ENCODE results near the gene MAPK4.

The MAPK4 gene

GRCh38 chr18:50749421-50749820, 189.5 kb downstream of the MAPK4 start:
- no peaks in the 10 kb centered on the region for H3K9me3 ChIP-seq (ENCODE audit: control insufficient read depth, low read length)
- peak overlapping the region; percentile 65 for H2AFZ ChIP-seq
- H3K4me3 ChIP-seq (ENCODE audit: low read depth, low read length) = no peak overlapping the region
- no peak overlapping the region for H3K9ac ChIP-seq
- no peak overlapping the region for H3K27ac ChIP-seq
- H3K27me3 ChIP-seq (ENCODE audit: control insufficient read depth, insufficient read depth, low read length) = no peaks in the 10 kb centered on the region
- TF ChIP-seq CTCF (IDR thresholded peaks at IDR 0.05) = no peak
- no peaks in the 10 kb centered on the region for H3K79me2 ChIP-seq
- no peaks in the 10 kb centered on the region for H3K36me3 ChIP-seq (ENCODE audit: control insufficient read depth, insufficient read depth, low read length)
- no peak overlapping the region for H3K4me2 ChIP-seq (ENCODE audit: low read length)
- H3K4me1 ChIP-seq = peaks cover 18% of the 10 kb centered on the region

GRCh38 chr18:50749945-50750344, 190.1 kb downstream of the MAPK4 start:
- TF ChIP-seq CTCF (IDR thresholded peaks at IDR 0.05) = no peak
- no peak overlapping the region for H3K9ac ChIP-seq

GRCh38 chr18:50750546-50750945, 190.7 kb downstream of the MAPK4 start:
- H3K27me3 ChIP-seq (ENCODE audit: control insufficient read depth, insufficient read depth, low read length) = no peaks in the 10 kb centered on the region
- H3K79me2 ChIP-seq = no peaks in the 10 kb centered on the region
- H3K9me3 ChIP-seq (ENCODE audit: control insufficient read depth, low read length) = no peaks in the 10 kb centered on the region
- no peak for TF ChIP-seq CTCF (IDR thresholded peaks at IDR 0.05)
- H3K4me3 ChIP-seq (ENCODE audit: low read depth, low read length) = no peak overlapping the region
- no peak overlapping the region for H3K4me2 ChIP-seq (ENCODE audit: low read length)
- H3K27ac ChIP-seq = no peak overlapping the region
- no peak overlapping the region for H2AFZ ChIP-seq
- H3K36me3 ChIP-seq (ENCODE audit: control insufficient read depth, insufficient read depth, low read length) = no peaks in the 10 kb centered on the region
- H3K9ac ChIP-seq = no peak overlapping the region
- peaks cover 18% of the 10 kb centered on the region for H3K4me1 ChIP-seq

More at GRCh38 chr18:50749945-50750344, 190.1 kb downstream of the MAPK4 start:
- no peak overlapping the region for H2AFZ ChIP-seq
- no peak overlapping the region for H3K27ac ChIP-seq
- no peaks in the 10 kb centered on the region for H3K79me2 ChIP-seq
- H3K4me2 ChIP-seq (ENCODE audit: low read length) = no peak overlapping the region
- H3K4me1 ChIP-seq = peaks cover 18% of the 10 kb centered on the region
- H3K9me3 ChIP-seq (ENCODE audit: control insufficient read depth, low read length) = no peaks in the 10 kb centered on the region
- no peaks in the 10 kb centered on the region for H3K36me3 ChIP-seq (ENCODE audit: control insufficient read depth, insufficient read depth, low read length)
- H3K27me3 ChIP-seq (ENCODE audit: control insufficient read depth, insufficient read depth, low read length) = no peaks in the 10 kb centered on the region
- H3K4me3 ChIP-seq (ENCODE audit: low read depth, low read length) = no peak overlapping the region

- Histone ChIP-seq H3K36me3 (ENCODE audit: control insufficient read depth, insufficient read depth, low read length) (no peaks in the 10 kb centered on the region), H3K9ac (no peak overlapping the region), H3K9me3 (ENCODE audit: control insufficient read depth, low read length) (no peaks in the 10 kb centered on the region), H3K4me2 (ENCODE audit: low read length) (no peak overlapping the region), H3K4me1 (peaks cover 18% of the 10 kb centered on the region), H3K79me2 (no peaks in the 10 kb centered on the region), H3K27me3 (ENCODE audit: control insufficient read depth, insufficient read depth, low read length) (no peaks in the 10 kb centered on the region), H3K4me3 (ENCODE audit: low read depth, low read length) (no peak overlapping the region), H3K27ac (no peak overlapping the region), H2AFZ (no peak overlapping the region)
- TF ChIP-seq CTCF (IDR thresholded peaks at IDR 0.05) = no peak
Measured at GRCh38 chr18:50751490-50751889, 191.6 kb downstream of the MAPK4 start.

GRCh38 chr18:50751947-50752346, 192.1 kb downstream of the MAPK4 start:
- TF ChIP-seq CTCF (IDR thresholded peaks at IDR 0.05) = no peak
- Histone ChIP-seq H3K27ac (no peak overlapping the region), H3K27me3 (ENCODE audit: control insufficient read depth, insufficient read depth, low read length) (no peaks in the 10 kb centered on the region), H3K4me3 (ENCODE audit: low read depth, low read length) (no peak overlapping the region), H3K36me3 (ENCODE audit: control insufficient read depth, insufficient read depth, low read length) (no peaks in the 10 kb centered on the region), H3K9ac (no peak overlapping the region), H3K4me2 (ENCODE audit: low read length) (no peak overlapping the region), H3K9me3 (ENCODE audit: control insufficient read depth, low read length) (no peaks in the 10 kb centered on the region), H2AFZ (no peak overlapping the region), H3K79me2 (no peaks in the 10 kb centered on the region), H3K4me1 (peaks cover 18% of the 10 kb centered on the region)
